SK-N-SH (cell line): ENCODE results near the gene ABLIM1. TPM values are rescaled to one million over a fixed set of nuclear protein-coding genes. Genes with fewer than 3 reads are reported as not detected.

ENCODE experiments used
- CTCF ChIA-PET: fragments of 300-600, 350-600 bp; formaldehyde crosslinking; extraction: SDS; loops from one replicate; lab custom pipeline; 2021; lab: Yijun Ruan, JAX
- POLR2A ChIA-PET: fragments of 350-600 bp; sonication (Branson Sonifier 250); formaldehyde crosslinking; extraction: SDS; loops from one replicate; lab custom pipeline; 2020; ENCODE audit warnings: antibody characterized with exemption, inconsistent platforms; lab: Yijun Ruan, JAX
- DNase-seq: peaks from one replicate; pipeline ENCODE4 v3.0.0; 2012
- H2AFZ ChIP-seq: fragments of 200-600 bp; sonication (generic); 2 replicates; pipeline ENCODE4 v1.8.1; 2016; ENCODE audit warnings: antibody characterized with exemption, mild to moderate bottlenecking, low read depth
- H3F3A ChIP-seq: fragments of 200-600 bp; sonication (generic); replicated peaks from 2 replicates; pipeline ENCODE3; 2016; ENCODE audit warnings: antibody characterized with exemption, mild to moderate bottlenecking; ENCODE audit not compliant: insufficient read depth
- H3K27ac ChIP-seq, 2 experiments: fragments of 200-500 bp in 1 of 2; fragments of 200-600 bp in 1 of 2; sonication (Bioruptor generic) in 1 of 2; sonication (generic), shearing (Covaris generic) in 1 of 2; 2 replicates each; pipeline versions ENCODE4 v1.5.1 to v1.6.1; 2014 to 2016; ENCODE audit warnings: low read depth in 2 of 2, inconsistent platforms in 1 of 2, low read length in 1 of 2, mild to moderate bottlenecking in 1 of 2, mixed read lengths in 1 of 2
- H3K27me3 ChIP-seq: fragments of 200-600 bp; sonication (generic), shearing (Covaris generic); 2 replicates; pipeline ENCODE4 v1.6.1; 2016; ENCODE audit warnings: mixed run types; ENCODE audit not compliant: insufficient read depth
- H3K36me3 ChIP-seq, 2 experiments: fragments of 200-500 bp in 1 of 2; fragments of 200-600 bp in 1 of 2; sonication (Bioruptor generic) in 1 of 2; sonication (generic) in 1 of 2; replicated peaks in 1 of 2; 2 replicates each; pipeline versions ENCODE3 to v1.5.1; 2014 to 2016; ENCODE audit warnings: low read length in 1 of 2, mild to moderate bottlenecking in 1 of 2; ENCODE audit not compliant: insufficient read depth in 2 of 2, control insufficient read depth in 1 of 2
- H3K4me1 ChIP-seq, 2 experiments: fragments of 200-500 bp in 1 of 2; fragments of 200-600 bp in 1 of 2; sonication (Bioruptor generic) in 1 of 2; sonication (generic), shearing (Covaris generic) in 1 of 2; 2 replicates each; pipeline versions ENCODE4 v1.5.1 to v1.6.1; 2014 to 2016; ENCODE audit warnings: low read depth in 1 of 2, low read length in 1 of 2, mixed run types in 1 of 2; ENCODE audit not compliant: insufficient read depth in 2 of 2, control insufficient read depth in 1 of 2
- H3K4me2 ChIP-seq: fragments of 200-600 bp; sonication (generic), shearing (Covaris generic); 2 replicates; pipeline ENCODE4 v1.6.1; 2017; ENCODE audit warnings: mixed run types
- H3K4me3 ChIP-seq, 2 experiments: fragments of 200-500 bp in 1 of 2; fragments of 200-600 bp in 1 of 2; sonication (Bioruptor generic) in 1 of 2; sonication (generic), shearing (Covaris generic) in 1 of 2; 2 replicates each; pipeline versions ENCODE4 v1.5.1 to v1.8.1; 2014 to 2016; ENCODE audit warnings: low read depth in 2 of 2, inconsistent platforms in 1 of 2, low read length in 1 of 2, mild to moderate bottlenecking in 1 of 2, mixed read lengths in 1 of 2, moderate library complexity in 1 of 2
- H3K79me2 ChIP-seq: fragments of 200-600 bp; sonication (generic); 2 replicates; pipeline ENCODE4 v1.8.1; 2017; ENCODE audit warnings: mild to moderate bottlenecking; ENCODE audit not compliant: insufficient read depth
- H3K9ac ChIP-seq: fragments of 200-600 bp; sonication (generic); 2 replicates; pipeline ENCODE4 v1.6.1; 2017; ENCODE audit warnings: mixed run types
- H3K9me2 ChIP-seq: fragments of 200-600 bp; sonication (generic); 2 replicates; pipeline ENCODE4 v1.6.1; 2017; ENCODE audit warnings: mixed run types
- H3K9me3 ChIP-seq: fragments of 200-600 bp; sonication (generic); 2 replicates; pipeline ENCODE4 v1.6.1; 2017; ENCODE audit warnings: mixed run types, mild to moderate bottlenecking, moderate library complexity
- H4K20me1 ChIP-seq: fragments of 200-600 bp; sonication (generic); 2 replicates; pipeline ENCODE4 v1.6.1; 2017; ENCODE audit warnings: mild to moderate bottlenecking, mixed run types; ENCODE audit not compliant: insufficient read depth
- CHD2 ChIP-seq: fragments of 150-350 bp; IDR thresholded peaks from 2 replicates; pipeline ENCODE4 v1.6.1; 2018; ENCODE audit warnings: low read length; ENCODE audit not compliant: partially characterized antibody
- ELF1 ChIP-seq: IDR thresholded peaks from 2 replicates; pipeline ENCODE4 v1.4.0; 2012
- EP300 ChIP-seq, 2 experiments: IDR thresholded peaks; 2 replicates each; pipeline versions ENCODE4 v1.4.0 to v1.6.1; 2012; ENCODE audit warnings: borderline replicate concordance in 1 of 2, low read depth in 1 of 2, low read length in 1 of 2
- FOSL2 ChIP-seq: IDR thresholded peaks from 2 replicates; pipeline ENCODE4 v1.4.0; 2012; ENCODE audit warnings: low read depth, mild to moderate bottlenecking, moderate library complexity, borderline replicate concordance
- FOXM1 ChIP-seq: IDR thresholded peaks from 2 replicates; pipeline ENCODE4 v1.4.0; 2012; ENCODE audit warnings: low read depth, mild to moderate bottlenecking
- GATA2 ChIP-seq: sonication (generic); formaldehyde crosslinking; IDR thresholded peaks from 2 replicates; pipeline ENCODE4 v1.5.0; 2020; ENCODE audit warnings: mild to moderate bottlenecking, missing genetic modification reagents
- JUND ChIP-seq: IDR thresholded peaks from 2 replicates; pipeline ENCODE4 v1.4.0; 2012
- MXI1 ChIP-seq: IDR thresholded peaks from 2 replicates; pipeline ENCODE4 v1.6.1; 2012; ENCODE audit warnings: mild to moderate bottlenecking, low read depth, low read length, improper control_type of control experiment
- NFIC ChIP-seq: IDR thresholded peaks from 2 replicates; pipeline ENCODE4 v1.4.0; 2012; ENCODE audit warnings: borderline replicate concordance
- NRF1 ChIP-seq: IDR thresholded peaks from 2 replicates; pipeline ENCODE4 v1.6.1; 2012; ENCODE audit warnings: low read depth, mild to moderate bottlenecking, low read length
- RAD21 ChIP-seq: IDR thresholded peaks from 2 replicates; pipeline ENCODE4 v1.6.1; 2012; ENCODE audit warnings: mild to moderate bottlenecking, low read length
- RXRA ChIP-seq: IDR thresholded peaks from 2 replicates; pipeline ENCODE4 v1.4.0; 2012; ENCODE audit warnings: low read depth, mild to moderate bottlenecking, borderline replicate concordance
- SMC3 ChIP-seq: IDR thresholded peaks from 2 replicates; pipeline ENCODE4 v1.6.1; 2012; ENCODE audit warnings: low read depth, low read length, improper control_type of control experiment
- TEAD4 ChIP-seq: IDR thresholded peaks from 2 replicates; pipeline ENCODE4 v1.4.0; 2012; ENCODE audit warnings: mild to moderate bottlenecking, borderline replicate concordance; ENCODE audit not compliant: insufficient read depth
- WGBS: methylation state at CpG from one replicate; pipeline ENCODE4 v1.1.6; 2017; ENCODE audit warnings: low lambda C conversion rate; 5-methylcytosine and 5-hydroxymethylcytosine counted together
- polyA plus RNA-seq, 3 experiments: library from polyadenylated mRNA; depleted of rRNA; stranded (reverse); fragments of >200 nt; gene quantifications; 2 replicates each; pipeline ENCODE4 v1.2.3, GENCODE V29; 2012
- TF ChIP-seq, protein P1 (sequence below): fragments of 200-600 bp; sonication (generic); IDR thresholded peaks from 2 replicates; pipeline ENCODE4 v1.6.1; 2017; ENCODE audit warnings: antibody characterized with exemption, mild to moderate bottlenecking, moderate library complexity
- TF ChIP-seq, protein P2 (sequence below): IDR thresholded peaks from 2 replicates; pipeline ENCODE4; 2012
- TF ChIP-seq, protein P3 (sequence below): IDR thresholded peaks from 2 replicates; pipeline ENCODE4 v1.4.0; 2012; ENCODE audit warnings: low read depth, borderline replicate concordance
- TF ChIP-seq, protein P4 (sequence below): IDR thresholded peaks from 2 replicates; pipeline ENCODE4 v1.4.0; 2012; ENCODE audit warnings: low read depth
- TF ChIP-seq, protein P5 (sequence below): IDR thresholded peaks from 2 replicates; pipeline ENCODE4 v1.6.1; 2012; ENCODE audit warnings: mild to moderate bottlenecking, low read depth, low read length, moderate library complexity
- TF ChIP-seq, protein P6 (sequence below): fragments of 150-350 bp; IDR thresholded peaks from 2 replicates; pipeline ENCODE4 v1.6.1; 2016; ENCODE audit warnings: mild to moderate bottlenecking, low read depth, low read length
- TF ChIP-seq, protein P7 (sequence below): fragments of 150-350 bp; IDR thresholded peaks from 2 replicates; pipeline ENCODE4 v1.6.1; 2017; ENCODE audit warnings: antibody characterized with exemption, low read length, low read depth, borderline replicate concordance

The ABLIM1 gene
- polyA plus RNA-seq, 1 of the 3 experiments (the other 2 are of a cell fraction): 16.1 TPM

DNA sequence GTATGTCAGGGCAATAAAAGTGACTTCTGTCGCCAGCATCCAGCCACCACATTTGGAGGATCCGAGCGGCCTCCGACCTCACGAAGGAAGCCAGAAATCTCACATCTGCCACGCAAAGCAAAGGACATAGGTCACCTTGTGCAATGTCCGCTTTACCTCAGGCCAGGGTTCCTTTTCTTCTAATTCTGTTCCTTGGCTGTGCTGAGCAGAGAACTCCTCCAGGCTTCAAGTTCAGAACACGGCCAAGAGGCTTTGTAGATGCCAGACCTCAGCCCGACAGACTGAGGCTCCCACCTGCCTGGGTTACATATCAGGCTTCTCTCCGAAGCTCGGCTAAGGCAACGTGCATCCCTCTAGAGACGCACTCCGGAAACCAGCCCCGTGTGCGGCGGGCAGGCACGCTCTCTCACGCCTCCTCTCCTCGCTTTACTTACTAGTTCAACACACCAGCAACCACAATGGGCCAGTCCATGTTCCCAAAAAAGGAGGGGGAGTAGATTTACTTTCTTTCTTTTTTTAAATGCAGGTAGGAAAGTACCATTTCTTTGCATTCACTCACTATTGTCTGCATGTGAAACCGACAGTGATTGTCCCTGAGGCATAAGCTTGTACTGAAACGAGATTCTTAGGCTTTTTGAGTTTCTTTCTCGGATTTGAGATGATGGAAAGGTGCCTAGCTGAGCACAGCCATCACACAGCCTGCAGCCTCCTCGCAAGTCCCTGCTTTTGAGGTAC is 131.4 kb downstream of the ABLIM1 start:
- no peaks in the 10 kb centered on the region for H3K9me2 ChIP-seq
- H3K9me3 ChIP-seq: no peaks in the 10 kb centered on the region
- peak overlapping the region; percentile 76 for H3K4me2 ChIP-seq
- peak overlapping the region; percentile 42 to 53 for H3K4me3 ChIP-seq
- no peaks in the 10 kb centered on the region for H3K36me3 ChIP-seq
- H3K27ac ChIP-seq: peak overlapping the region; percentile 7 to 93; a peak in 3 of 4 replicates
- 3% methylated on average over 23 of the region's 24 CpGs for WGBS
- H3K27me3 ChIP-seq: no peaks in the 10 kb centered on the region
- H3K9ac ChIP-seq: peak overlapping the region; percentile 19; the same call in 1 of the 2 replicates
- CTCF ChIA-PET: interaction anchor here (0.6 to 2.6 kb wide), 9 partner anchors 11 to 1808 kb away, joined by 3 to 16 read pairs (median 4); no protein-coding TSS in a partner anchor
- DNase-seq: peak; percentile 85
- POLR2A ChIA-PET: interaction anchor here (0.9 to 1.7 kb wide), 4 partner anchors 11 to 40 kb away, joined by 3 to 6 read pairs (median 4); no protein-coding TSS in a partner anchor
- no peaks in the 10 kb centered on the region for H3F3A ChIP-seq
- peak overlapping the region; percentile 83 for H2AFZ ChIP-seq
- peaks cover 0 to 22% of the 10 kb centered on the region in 2 experiments; a peak in 2 of 4 replicates for H3K4me1 ChIP-seq
- H4K20me1 ChIP-seq: no peaks in the 10 kb centered on the region
- H3K79me2 ChIP-seq: no peaks in the 10 kb centered on the region
- TF ChIP-seq NRF1: no peak
- TF ChIP-seq, protein P1, sequence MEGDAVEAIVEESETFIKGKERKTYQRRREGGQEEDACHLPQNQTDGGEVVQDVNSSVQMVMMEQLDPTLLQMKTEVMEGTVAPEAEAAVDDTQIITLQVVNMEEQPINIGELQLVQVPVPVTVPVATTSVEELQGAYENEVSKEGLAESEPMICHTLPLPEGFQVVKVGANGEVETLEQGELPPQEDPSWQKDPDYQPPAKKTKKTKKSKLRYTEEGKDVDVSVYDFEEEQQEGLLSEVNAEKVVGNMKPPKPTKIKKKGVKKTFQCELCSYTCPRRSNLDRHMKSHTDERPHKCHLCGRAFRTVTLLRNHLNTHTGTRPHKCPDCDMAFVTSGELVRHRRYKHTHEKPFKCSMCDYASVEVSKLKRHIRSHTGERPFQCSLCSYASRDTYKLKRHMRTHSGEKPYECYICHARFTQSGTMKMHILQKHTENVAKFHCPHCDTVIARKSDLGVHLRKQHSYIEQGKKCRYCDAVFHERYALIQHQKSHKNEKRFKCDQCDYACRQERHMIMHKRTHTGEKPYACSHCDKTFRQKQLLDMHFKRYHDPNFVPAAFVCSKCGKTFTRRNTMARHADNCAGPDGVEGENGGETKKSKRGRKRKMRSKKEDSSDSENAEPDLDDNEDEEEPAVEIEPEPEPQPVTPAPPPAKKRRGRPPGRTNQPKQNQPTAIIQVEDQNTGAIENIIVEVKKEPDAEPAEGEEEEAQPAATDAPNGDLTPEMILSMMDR: no peak
- TF ChIP-seq, protein P2, sequence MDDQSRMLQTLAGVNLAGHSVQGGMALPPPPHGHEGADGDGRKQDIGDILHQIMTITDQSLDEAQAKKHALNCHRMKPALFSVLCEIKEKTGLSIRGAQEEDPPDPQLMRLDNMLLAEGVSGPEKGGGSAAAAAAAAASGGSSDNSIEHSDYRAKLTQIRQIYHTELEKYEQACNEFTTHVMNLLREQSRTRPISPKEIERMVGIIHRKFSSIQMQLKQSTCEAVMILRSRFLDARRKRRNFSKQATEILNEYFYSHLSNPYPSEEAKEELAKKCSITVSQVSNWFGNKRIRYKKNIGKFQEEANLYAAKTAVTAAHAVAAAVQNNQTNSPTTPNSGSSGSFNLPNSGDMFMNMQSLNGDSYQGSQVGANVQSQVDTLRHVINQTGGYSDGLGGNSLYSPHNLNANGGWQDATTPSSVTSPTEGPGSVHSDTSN: no peak
- TF ChIP-seq, protein P3, sequence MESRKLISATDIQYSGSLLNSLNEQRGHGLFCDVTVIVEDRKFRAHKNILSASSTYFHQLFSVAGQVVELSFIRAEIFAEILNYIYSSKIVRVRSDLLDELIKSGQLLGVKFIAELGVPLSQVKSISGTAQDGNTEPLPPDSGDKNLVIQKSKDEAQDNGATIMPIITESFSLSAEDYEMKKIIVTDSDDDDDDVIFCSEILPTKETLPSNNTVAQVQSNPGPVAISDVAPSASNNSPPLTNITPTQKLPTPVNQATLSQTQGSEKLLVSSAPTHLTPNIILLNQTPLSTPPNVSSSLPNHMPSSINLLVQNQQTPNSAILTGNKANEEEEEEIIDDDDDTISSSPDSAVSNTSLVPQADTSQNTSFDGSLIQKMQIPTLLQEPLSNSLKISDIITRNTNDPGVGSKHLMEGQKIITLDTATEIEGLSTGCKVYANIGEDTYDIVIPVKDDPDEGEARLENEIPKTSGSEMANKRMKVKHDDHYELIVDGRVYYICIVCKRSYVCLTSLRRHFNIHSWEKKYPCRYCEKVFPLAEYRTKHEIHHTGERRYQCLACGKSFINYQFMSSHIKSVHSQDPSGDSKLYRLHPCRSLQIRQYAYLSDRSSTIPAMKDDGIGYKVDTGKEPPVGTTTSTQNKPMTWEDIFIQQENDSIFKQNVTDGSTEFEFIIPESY: no peak
- TF ChIP-seq, protein P4, sequence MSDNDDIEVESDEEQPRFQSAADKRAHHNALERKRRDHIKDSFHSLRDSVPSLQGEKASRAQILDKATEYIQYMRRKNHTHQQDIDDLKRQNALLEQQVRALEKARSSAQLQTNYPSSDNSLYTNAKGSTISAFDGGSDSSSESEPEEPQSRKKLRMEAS: peak; percentile 96
- TF ChIP-seq, protein P5, sequence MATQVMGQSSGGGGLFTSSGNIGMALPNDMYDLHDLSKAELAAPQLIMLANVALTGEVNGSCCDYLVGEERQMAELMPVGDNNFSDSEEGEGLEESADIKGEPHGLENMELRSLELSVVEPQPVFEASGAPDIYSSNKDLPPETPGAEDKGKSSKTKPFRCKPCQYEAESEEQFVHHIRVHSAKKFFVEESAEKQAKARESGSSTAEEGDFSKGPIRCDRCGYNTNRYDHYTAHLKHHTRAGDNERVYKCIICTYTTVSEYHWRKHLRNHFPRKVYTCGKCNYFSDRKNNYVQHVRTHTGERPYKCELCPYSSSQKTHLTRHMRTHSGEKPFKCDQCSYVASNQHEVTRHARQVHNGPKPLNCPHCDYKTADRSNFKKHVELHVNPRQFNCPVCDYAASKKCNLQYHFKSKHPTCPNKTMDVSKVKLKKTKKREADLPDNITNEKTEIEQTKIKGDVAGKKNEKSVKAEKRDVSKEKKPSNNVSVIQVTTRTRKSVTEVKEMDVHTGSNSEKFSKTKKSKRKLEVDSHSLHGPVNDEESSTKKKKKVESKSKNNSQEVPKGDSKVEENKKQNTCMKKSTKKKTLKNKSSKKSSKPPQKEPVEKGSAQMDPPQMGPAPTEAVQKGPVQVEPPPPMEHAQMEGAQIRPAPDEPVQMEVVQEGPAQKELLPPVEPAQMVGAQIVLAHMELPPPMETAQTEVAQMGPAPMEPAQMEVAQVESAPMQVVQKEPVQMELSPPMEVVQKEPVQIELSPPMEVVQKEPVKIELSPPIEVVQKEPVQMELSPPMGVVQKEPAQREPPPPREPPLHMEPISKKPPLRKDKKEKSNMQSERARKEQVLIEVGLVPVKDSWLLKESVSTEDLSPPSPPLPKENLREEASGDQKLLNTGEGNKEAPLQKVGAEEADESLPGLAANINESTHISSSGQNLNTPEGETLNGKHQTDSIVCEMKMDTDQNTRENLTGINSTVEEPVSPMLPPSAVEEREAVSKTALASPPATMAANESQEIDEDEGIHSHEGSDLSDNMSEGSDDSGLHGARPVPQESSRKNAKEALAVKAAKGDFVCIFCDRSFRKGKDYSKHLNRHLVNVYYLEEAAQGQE: no peak
- TF ChIP-seq, protein P6, sequence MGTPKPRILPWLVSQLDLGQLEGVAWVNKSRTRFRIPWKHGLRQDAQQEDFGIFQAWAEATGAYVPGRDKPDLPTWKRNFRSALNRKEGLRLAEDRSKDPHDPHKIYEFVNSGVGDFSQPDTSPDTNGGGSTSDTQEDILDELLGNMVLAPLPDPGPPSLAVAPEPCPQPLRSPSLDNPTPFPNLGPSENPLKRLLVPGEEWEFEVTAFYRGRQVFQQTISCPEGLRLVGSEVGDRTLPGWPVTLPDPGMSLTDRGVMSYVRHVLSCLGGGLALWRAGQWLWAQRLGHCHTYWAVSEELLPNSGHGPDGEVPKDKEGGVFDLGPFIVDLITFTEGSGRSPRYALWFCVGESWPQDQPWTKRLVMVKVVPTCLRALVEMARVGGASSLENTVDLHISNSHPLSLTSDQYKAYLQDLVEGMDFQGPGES: no peak
- TF ChIP-seq SMC3: no peak
- 0 out of 2 replicates have a peak, but pooled peaks have one; percentile 14 for TF ChIP-seq RAD21
- TF ChIP-seq NFIC: no peak
- no peak for TF ChIP-seq RXRA
- no peak for TF ChIP-seq ELF1
- TF ChIP-seq MXI1: peak; percentile 98
- TF ChIP-seq, protein P7, sequence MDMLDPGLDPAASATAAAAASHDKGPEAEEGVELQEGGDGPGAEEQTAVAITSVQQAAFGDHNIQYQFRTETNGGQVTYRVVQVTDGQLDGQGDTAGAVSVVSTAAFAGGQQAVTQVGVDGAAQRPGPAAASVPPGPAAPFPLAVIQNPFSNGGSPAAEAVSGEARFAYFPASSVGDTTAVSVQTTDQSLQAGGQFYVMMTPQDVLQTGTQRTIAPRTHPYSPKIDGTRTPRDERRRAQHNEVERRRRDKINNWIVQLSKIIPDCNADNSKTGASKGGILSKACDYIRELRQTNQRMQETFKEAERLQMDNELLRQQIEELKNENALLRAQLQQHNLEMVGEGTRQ: no peak
- TF ChIP-seq TEAD4: no peak
- no peak for TF ChIP-seq FOSL2
- TF ChIP-seq CHD2: peak; percentile 17
- no peak for TF ChIP-seq GATA2 (CRISPR knock-in tag)
- no peak for TF ChIP-seq EP300 (IDR thresholded peaks at IDR 0.05; ENCODE audit: borderline replicate concordance in 1 of 2, low read depth in 1 of 2, low read length in 1 of 2)
- no peak for TF ChIP-seq JUND
- TF ChIP-seq FOXM1: no peak
